MM.1S (cell line): ENCODE measurements around the gene ANKRD16.

Experiments used
- CTCF ChIP-seq: fragments of 300-600 bp; sonication (generic); IDR thresholded peaks from 2 replicates; pipeline ENCODE4 v1.5.1; 2016; ENCODE audit warnings: antibody characterized with exemption, low read length, mixed read lengths
- EZH2phosphoT487 ChIP-seq: fragments of 300-600 bp; sonication (generic); IDR thresholded peaks from 2 replicates; pipeline ENCODE4 v1.6.1; 2018; ENCODE audit warnings: antibody characterized with exemption, low read length

- TF ChIP-seq CTCF (no peak), EZH2phosphoT487 (no peak)
These were observed 72.2 kb downstream of the ANKRD16 start for GRCh38 chr10:5817322-5818047.
